HepG2 (cell line): Measurements from ENCODE around the gene KIAA0232. TPM values are rescaled to one million over a fixed set of nuclear protein-coding genes. Genes with fewer than 3 reads are reported as not detected.

Experiments
- ATAC-seq: fragments of 200-7000 bp; cut with Tn5 transposase; 3 replicates; pipeline ENCODE4 v1.9.1; 2020; ENCODE audit warnings: mild to moderate bottlenecking, moderate library complexity
- BruUV-seq: library from RNA; stranded (reverse); fragments of 400-500 nt; replicated peaks from 2 replicates; lab custom pipeline; 2021; lab: Mats Ljungman, UMichigan
- CTCF ChIA-PET: fragments of 300-600 bp; formaldehyde crosslinking; extraction: SDS; loops from one replicate; lab custom pipeline; 2021; ENCODE audit warnings: low total read pairs, inconsistent platforms, low intra/inter-chr PET ratio; lab: Yijun Ruan, JAX
- POLR2A ChIA-PET: fragments of 350-600 bp; sonication (Branson Sonifier 250); formaldehyde crosslinking; loops from one replicate; lab custom pipeline; 2020; ENCODE audit warnings: antibody characterized with exemption, inconsistent platforms; lab: Yijun Ruan, JAX
- DNase-seq: peaks from one replicate; pipeline ENCODE4 v3.0.0-alpha.2; 2015; ENCODE audit warnings: low spot score
- FAIRE-seq: peaks from 3 replicates; lab custom pipeline; 2011; peaks lifted over from hg19 to GRCh38; lab: Jason Lieb, UNC
- H2AFZ ChIP-seq: one replicate; pipeline ENCODE4 v1.6.1; 2011; ENCODE audit warnings: low read length, inconsistent platforms
- H3K27ac ChIP-seq: fragments of 300-600 bp; 3 replicates; pipeline ENCODE4 v1.8.0; 2011; ENCODE audit warnings: mixed run types, mild to moderate bottlenecking, mixed read lengths, low read length, inconsistent platforms; ENCODE audit not compliant: insufficient read depth; ENCODE audit errors: extremely low read length
- H3K27me3 ChIP-seq, 2 experiments: fragments of 200-600 bp in 1 of 2; 2 replicates in 1 of 2; 3 replicates in 1 of 2; pipeline versions ENCODE4 v1.6.0 to v1.8.0; 2011; ENCODE audit warnings: low read length in 2 of 2, mild to moderate bottlenecking in 2 of 2, moderate library complexity in 2 of 2, inconsistent platforms in 1 of 2; ENCODE audit not compliant: insufficient read depth in 2 of 2, control insufficient read depth in 1 of 2
- H3K36me3 ChIP-seq, 2 experiments: fragments of 200-600 bp in 1 of 2; replicated peaks in 1 of 2; 2 replicates in 1 of 2; 3 replicates in 1 of 2; pipeline versions ENCODE4 v1.5.1 to v1.8.0; 2011; ENCODE audit warnings: low read length in 2 of 2, inconsistent platforms in 1 of 2; ENCODE audit not compliant: insufficient read depth in 2 of 2, control insufficient read depth in 1 of 2
- H3K4me1 ChIP-seq: 2 replicates; pipeline ENCODE4 v1.5.1; 2012; ENCODE audit warnings: low read length, inconsistent platforms; ENCODE audit not compliant: insufficient read depth
- H3K4me2 ChIP-seq: 2 replicates; pipeline ENCODE4 v1.6.0; 2011; ENCODE audit warnings: low read depth, low read length, inconsistent platforms
- H3K4me3 ChIP-seq, 3 experiments: fragments of 200-600 bp in 1 of 3; sonication (generic), shearing (Covaris generic) in 1 of 3; replicated peaks in 1 of 3; 2 replicates each; pipeline ENCODE4 v1.5.1; 2011 to 2016; ENCODE audit warnings: low read length in 3 of 3, inconsistent platforms in 2 of 3, low read depth in 2 of 3, mild to moderate bottlenecking in 2 of 3, control low read depth in 1 of 3, mixed read lengths in 1 of 3; ENCODE audit not compliant: insufficient read depth in 1 of 3
- H3K79me2 ChIP-seq: one replicate; pipeline ENCODE4 v1.6.1; 2011; ENCODE audit warnings: low read length, inconsistent platforms; ENCODE audit not compliant: insufficient read depth
- H3K9ac ChIP-seq: 2 replicates; pipeline ENCODE4 v1.6.0; 2011; ENCODE audit warnings: mild to moderate bottlenecking, low read depth, low read length, inconsistent platforms; ENCODE audit not compliant: insufficient read depth
- H3K9me3 ChIP-seq: 2 replicates; pipeline ENCODE4 v1.5.1; 2012; ENCODE audit warnings: mild to moderate bottlenecking, low read length
- H4K20me1 ChIP-seq: 2 replicates; pipeline ENCODE4 v1.6.0; 2011; ENCODE audit warnings: inconsistent platforms, mild to moderate bottlenecking, low read length, moderate library complexity; ENCODE audit not compliant: insufficient read depth
- BATF2 ChIP-seq: sonication (generic); formaldehyde crosslinking; IDR thresholded peaks from 2 replicates; pipeline ENCODE4 v1.8.0; 2022; ENCODE audit warnings: mild to moderate bottlenecking, missing genetic modification reagents, moderate library complexity
- CENPBD1 ChIP-seq: sonication (generic); formaldehyde crosslinking; IDR thresholded peaks from 2 replicates; pipeline ENCODE4 v1.8.0; 2022; ENCODE audit warnings: missing genetic modification reagents, low read depth, mild to moderate bottlenecking, borderline replicate concordance
- GABPB1 ChIP-seq: IDR thresholded peaks from 2 replicates; pipeline ENCODE4 v1.6.1; 2016; ENCODE audit warnings: mild to moderate bottlenecking, missing genetic modification reagents, moderate library complexity, missing compliant biosample characterization
- JUND ChIP-seq: sonication (generic); formaldehyde crosslinking; IDR thresholded peaks from 2 replicates; pipeline ENCODE4 v1.8.0; 2022; ENCODE audit warnings: mild to moderate bottlenecking, missing genetic modification reagents
- MLXIP ChIP-seq: sonication (generic); formaldehyde crosslinking; IDR thresholded peaks from 2 replicates; pipeline ENCODE4 v1.9.0; 2021; ENCODE audit warnings: missing genetic modification reagents, borderline replicate concordance
- ZBTB39 ChIP-seq: sonication (generic); formaldehyde crosslinking; IDR thresholded peaks from 2 replicates; pipeline ENCODE4 v1.5.0; 2020; ENCODE audit warnings: missing genetic modification reagents
- ZBTB4 ChIP-seq: sonication (generic); formaldehyde crosslinking; IDR thresholded peaks from 2 replicates; pipeline ENCODE4 v1.4.0; 2020; ENCODE audit warnings: missing genetic modification reagents, mild to moderate bottlenecking, borderline replicate concordance
- ZGPAT ChIP-seq: IDR thresholded peaks from 2 replicates; pipeline ENCODE4 v1.6.1; 2016; ENCODE audit warnings: mild to moderate bottlenecking
- ZNF337 ChIP-seq: sonication (generic); formaldehyde crosslinking; IDR thresholded peaks from 2 replicates; pipeline ENCODE4 v1.5.1; 2020; ENCODE audit warnings: missing genetic modification reagents, low read depth, mild to moderate bottlenecking, borderline replicate concordance
- ZNF431 ChIP-seq: sonication (generic); formaldehyde crosslinking; IDR thresholded peaks from 2 replicates; pipeline ENCODE4 v1.9.0; 2022; ENCODE audit warnings: missing genetic modification reagents, low read depth, mild to moderate bottlenecking, borderline replicate concordance
- WGBS: methylation state at CpG from one replicate; pipeline ENCODE4 v1.1.6; 2017; ENCODE audit warnings: low lambda C conversion rate; 5-methylcytosine and 5-hydroxymethylcytosine counted together
- in situ Hi-C: cut with HindIII; loops from 2 replicates; pipeline ENCODE4 v1.10.0; 2017; ENCODE audit warnings: low pct_unique_long_range_greater_than_20kb; ENCODE audit not compliant: extremely low pct_ligation_motif_present
- intact Hi-C: fragments of 100-400 bp; cut with micrococcal nuclease; formaldehyde crosslinking; loops from one replicate; pipeline ENCODE4 v1.10.0; 2022; ENCODE audit not compliant: unreplicated experiment
- polyA plus RNA-seq, 8 experiments: library from polyadenylated mRNA; depleted of rRNA in 3 of 8; stranded (reverse) in 7 of 8; unstranded in 1 of 8; fragments of >200 nt; fragmentation: Illumina TruSeq in 4 of 8; extraction: Trizol in 4 of 8; gene quantifications; 2 replicates each; pipeline versions ENCODE4 v1.2.1 to v1.2.3, GENCODE V29; 2011 to 2016; ENCODE audit warnings: low read depth in 4 of 8, missing spikeins in 1 of 8, mixed read lengths in 1 of 8; ENCODE audit not compliant: insufficient read depth in 1 of 8
- total RNA-seq, 5 experiments: library from RNA; depleted of rRNA; stranded (reverse); fragments of >200 nt; fragmentation: Illumina TruSeq; extraction: Trizol; gene quantifications; 2 replicates each; pipeline ENCODE4 v1.2.3, GENCODE V29; 2016; ENCODE audit warnings: low read depth in 1 of 5

KIAA0232 gene
- total and polyA plus RNA-seq, 2 of the 13 experiments (the other 11 are each of a cell fraction or from before 2014, with no cell fraction given) = 7.8 to 17.1 TPM

GRCh38 chr4:6880691-6881090, 98.2 kb downstream of the KIAA0232 start:
- intact Hi-C loops = no loop called here
- no peaks in the 10 kb centered on the region for H3K27me3 ChIP-seq
- 98% methylated on average over 7 of the region's 7 CpGs for WGBS
- no peaks in the 10 kb centered on the region for H3K79me2 ChIP-seq
- ATAC-seq = no peak
- in situ Hi-C loops = no loop called here
- no peaks in the 10 kb centered on the region for H3K9me3 ChIP-seq
- H3K4me3 ChIP-seq = no peak overlapping the region
- FAIRE-seq = no peak
- no peaks in the 10 kb centered on the region for H3K4me1 ChIP-seq
- no peaks in the 10 kb centered on the region for H4K20me1 ChIP-seq
- no peak overlapping the region for H3K4me2 ChIP-seq
- CTCF ChIA-PET = no interaction called here
- H3K36me3 ChIP-seq = peaks cover 21 to 71% of the 10 kb centered on the region in 2 experiments
- no peak for DNase-seq
- no TSS peak for BruUV-seq
- no peak overlapping the region for H3K9ac ChIP-seq
- H2AFZ ChIP-seq = no peak overlapping the region
- no peak overlapping the region for H3K27ac ChIP-seq
- POLR2A ChIA-PET = no interaction called here
- TF ChIP-seq CENPBD1 = no peak
- TF ChIP-seq ZBTB4 (CRISPR knock-in tag) = no peak
- no peak for TF ChIP-seq BATF2
- no peak for TF ChIP-seq ZNF337 (CRISPR knock-in tag)
- no peak for TF ChIP-seq ZNF431
- no peak for TF ChIP-seq GABPB1
- TF ChIP-seq MLXIP (CRISPR knock-in tag) = no peak
- TF ChIP-seq ZGPAT = no peak
- no peak for TF ChIP-seq ZBTB39 (CRISPR knock-in tag)
- TF ChIP-seq JUND = no peak
